DND-41 (cell line): Measurements from ENCODE around the gene CLEC17A.

ENCODE experiments used
- EZH2 ChIP-seq: IDR thresholded peaks from 3 replicates; pipeline ENCODE4 v1.6.1; 2012; ENCODE audit warnings: borderline replicate concordance, low read depth, mild to moderate bottlenecking, moderate library complexity, low read length, inconsistent platforms; ENCODE audit not compliant: severe bottlenecking
- TF ChIP-seq, protein P1 (sequence below): IDR thresholded peaks from 2 replicates; pipeline ENCODE4 v1.5.1; 2012; ENCODE audit warnings: borderline replicate concordance, low read length, moderate library complexity, mild to moderate bottlenecking; ENCODE audit not compliant: poor library complexity, severe bottlenecking; ENCODE audit errors: extremely low read depth

DNA sequence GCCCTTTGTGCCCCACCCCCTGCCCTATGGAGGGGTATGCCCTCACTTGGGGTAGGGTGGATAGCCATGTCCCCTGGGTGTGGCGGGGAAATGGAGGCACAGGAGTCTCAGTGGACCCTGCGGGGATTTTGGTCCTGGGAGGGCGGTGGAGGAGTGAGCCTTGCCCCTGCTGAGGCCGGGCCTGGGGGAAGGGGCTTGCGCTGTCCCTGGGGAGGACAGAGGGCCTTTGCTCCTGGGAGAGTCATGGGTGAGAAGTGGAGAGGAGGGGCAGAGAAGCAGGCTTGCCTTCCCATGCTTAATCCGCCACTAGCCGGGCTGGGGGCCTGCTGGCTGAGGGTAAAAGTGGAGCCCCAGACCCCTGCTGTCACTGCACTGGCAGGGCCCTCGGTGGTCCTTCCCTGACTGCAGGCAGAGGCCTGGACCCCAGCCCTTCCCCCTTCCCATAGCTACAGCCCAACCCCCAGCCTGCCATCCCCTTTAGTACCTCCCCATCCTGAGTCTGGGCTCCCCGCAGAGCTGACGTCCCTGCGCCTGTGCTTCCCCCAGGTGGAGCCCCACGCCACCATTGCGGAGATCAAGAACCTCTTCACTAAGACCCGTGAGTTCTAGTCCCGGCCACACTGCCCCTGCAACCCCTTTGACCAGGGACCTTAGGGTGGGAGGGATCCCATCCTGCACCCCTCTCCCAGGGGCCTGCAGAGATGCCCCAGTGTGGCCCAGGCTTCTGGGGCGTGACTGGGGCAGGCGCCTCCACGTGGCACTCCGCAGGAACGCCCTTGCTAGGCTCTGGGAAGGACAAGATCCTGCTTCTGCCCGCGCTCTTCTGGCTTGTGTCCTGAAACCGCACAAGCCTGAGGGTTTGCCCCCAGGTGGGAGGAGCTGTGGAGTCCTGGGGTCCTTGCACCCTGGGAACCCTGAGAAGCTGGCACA, 20.0 kb upstream of the CLEC17A start:
- TF ChIP-seq, protein P1, sequence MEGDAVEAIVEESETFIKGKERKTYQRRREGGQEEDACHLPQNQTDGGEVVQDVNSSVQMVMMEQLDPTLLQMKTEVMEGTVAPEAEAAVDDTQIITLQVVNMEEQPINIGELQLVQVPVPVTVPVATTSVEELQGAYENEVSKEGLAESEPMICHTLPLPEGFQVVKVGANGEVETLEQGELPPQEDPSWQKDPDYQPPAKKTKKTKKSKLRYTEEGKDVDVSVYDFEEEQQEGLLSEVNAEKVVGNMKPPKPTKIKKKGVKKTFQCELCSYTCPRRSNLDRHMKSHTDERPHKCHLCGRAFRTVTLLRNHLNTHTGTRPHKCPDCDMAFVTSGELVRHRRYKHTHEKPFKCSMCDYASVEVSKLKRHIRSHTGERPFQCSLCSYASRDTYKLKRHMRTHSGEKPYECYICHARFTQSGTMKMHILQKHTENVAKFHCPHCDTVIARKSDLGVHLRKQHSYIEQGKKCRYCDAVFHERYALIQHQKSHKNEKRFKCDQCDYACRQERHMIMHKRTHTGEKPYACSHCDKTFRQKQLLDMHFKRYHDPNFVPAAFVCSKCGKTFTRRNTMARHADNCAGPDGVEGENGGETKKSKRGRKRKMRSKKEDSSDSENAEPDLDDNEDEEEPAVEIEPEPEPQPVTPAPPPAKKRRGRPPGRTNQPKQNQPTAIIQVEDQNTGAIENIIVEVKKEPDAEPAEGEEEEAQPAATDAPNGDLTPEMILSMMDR = no peak
- no peak for TF ChIP-seq EZH2
